Islet of Langerhans (tissue), 1 donor: Measurements from ENCODE around the gene INPP1.
"Not testable (repeated sequence)": the region's sequence is repeated elsewhere in the genome, so short reads cannot be mapped to it uniquely, and the experiment has no call there.

Source experiments
- FAIRE-seq: peaks from one replicate; lab custom pipeline; 2011; peaks lifted over from hg19 to GRCh38; lab: Jason Lieb, UNC

Gene INPP1

DNA sequence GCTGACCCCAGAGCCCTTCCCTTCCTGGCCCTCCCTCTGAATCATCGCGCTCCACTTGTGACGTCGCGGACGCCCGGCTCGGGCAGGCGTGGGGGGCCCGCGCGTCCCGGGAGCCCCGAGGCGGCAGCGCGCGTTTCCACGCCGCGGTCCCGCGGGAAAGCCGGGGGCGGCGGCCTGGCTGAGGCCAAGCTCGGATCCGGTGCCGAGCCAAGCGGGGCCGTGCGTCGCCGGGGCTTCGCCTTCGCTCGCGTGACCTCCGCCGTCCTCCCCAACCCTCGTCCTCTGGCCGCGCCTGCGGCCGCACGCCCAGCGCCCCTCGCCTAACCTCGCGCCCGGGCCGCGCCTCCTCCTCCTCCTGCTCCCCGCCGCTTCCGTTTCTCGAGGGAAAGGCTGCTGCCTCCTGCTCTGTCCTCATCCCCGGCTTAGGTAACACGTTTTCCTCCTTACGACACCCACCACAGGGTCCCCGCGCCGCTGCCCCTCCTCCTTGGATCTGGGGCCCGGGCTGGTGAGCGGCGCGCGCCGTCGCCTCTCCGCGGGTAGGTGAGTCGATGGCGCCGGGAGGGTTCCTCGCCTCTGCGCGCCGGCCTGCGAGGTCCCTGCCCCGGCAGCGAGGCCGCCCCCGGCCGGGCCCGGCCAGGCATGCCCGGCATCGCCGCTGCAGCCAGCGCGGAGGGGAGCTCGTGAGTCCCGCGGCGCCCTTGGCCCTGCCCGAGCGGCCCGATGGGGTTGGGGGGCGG lies at the start of gene INPP1:
Gene INPP1 (plus strand): TSS at position 54 of the 740 bp plus-strand sequence. CDS start 16,514 bp downstream, outside the sequence.
- FAIRE-seq, result no peak

GRCh38 chr2:190297880-190298279 lies 45.5 kb upstream of the INPP1 start:
- not testable (repeated sequence) for FAIRE-seq

- FAIRE-seq, result no peak
These were observed 42.4 kb upstream of the INPP1 start for GRCh38 chr2:190301032-190301431.

DNA sequence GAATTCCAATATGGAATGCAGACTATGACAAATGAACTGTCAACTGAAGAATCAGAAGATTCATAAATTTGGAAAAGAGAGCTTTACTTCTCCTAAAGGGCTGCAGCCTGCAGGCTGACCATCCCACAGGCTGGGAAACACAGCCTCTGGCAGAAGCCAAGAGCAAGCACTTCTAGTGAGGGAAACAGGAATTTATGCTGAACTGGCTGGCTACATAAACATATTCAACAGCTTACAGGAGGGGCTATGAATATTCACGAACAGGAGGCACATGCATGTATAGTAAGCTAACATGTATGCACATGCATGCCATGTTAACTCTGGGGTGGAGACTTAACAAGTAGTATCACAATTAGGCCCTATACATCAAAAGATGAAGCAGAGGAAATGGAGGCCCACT lies 41.3 kb upstream of the INPP1 start:
- no peak for FAIRE-seq

DNA sequence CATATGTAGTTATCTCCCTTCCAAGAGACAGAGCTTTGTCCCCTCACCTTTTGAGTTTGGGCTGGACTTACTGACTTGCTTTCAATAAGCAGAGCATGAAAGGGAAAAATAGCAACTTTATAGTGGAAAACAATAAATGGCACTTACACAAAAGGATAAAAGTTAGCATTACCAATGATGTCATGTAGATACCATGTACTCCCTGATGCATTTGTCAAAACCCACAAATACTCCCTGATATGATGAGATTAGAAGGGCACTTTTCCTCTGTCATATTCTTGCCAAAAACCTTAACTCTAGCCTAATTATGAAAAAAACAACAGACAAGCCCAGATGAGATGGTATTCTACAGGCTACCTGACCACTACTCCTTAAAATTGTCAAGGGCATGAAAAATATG lies 39.7 kb upstream of the INPP1 start:
- FAIRE-seq, result no peak

GRCh38 chr2:190304404-190304803 lies 39.0 kb upstream of the INPP1 start:
- no peak for FAIRE-seq

- FAIRE-seq, result no peak
These were observed 35.4 kb upstream of the INPP1 start for GRCh38 chr2:190308031-190308430.

DNA sequence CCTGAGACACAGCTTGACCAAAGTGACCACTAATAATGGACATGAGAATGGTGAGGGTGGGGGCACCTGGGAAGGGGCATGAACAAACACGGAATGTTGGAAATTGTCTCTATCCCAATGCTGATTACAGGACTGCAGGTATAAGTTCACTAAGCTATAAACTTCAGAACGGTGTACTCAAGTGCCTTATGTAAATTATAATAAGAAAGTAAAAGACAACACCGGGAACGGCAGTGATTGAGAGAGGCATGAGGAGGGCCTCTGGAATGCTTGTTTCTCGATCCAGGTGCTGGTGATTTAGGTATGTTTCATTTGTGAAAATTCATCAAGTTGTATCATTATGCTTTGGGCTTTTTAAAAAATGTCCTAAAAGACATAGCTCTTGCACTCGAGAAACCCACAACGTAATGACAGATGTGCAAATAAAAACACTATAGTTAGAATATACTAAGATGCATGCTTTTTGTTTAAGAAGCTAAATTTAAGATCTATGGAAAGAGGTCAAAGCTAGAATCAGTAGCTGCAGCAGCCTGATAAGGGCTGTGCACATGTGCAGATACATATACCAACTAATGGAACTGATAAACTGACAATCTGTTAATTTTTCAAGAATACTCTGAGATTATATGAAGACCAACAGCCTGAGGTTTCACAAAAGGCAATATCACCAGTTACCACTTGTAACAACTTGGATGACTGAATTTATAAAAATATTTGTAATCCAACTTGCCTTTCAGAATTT lies 31.3 kb upstream of the INPP1 start:
- FAIRE-seq, result no peak

DNA sequence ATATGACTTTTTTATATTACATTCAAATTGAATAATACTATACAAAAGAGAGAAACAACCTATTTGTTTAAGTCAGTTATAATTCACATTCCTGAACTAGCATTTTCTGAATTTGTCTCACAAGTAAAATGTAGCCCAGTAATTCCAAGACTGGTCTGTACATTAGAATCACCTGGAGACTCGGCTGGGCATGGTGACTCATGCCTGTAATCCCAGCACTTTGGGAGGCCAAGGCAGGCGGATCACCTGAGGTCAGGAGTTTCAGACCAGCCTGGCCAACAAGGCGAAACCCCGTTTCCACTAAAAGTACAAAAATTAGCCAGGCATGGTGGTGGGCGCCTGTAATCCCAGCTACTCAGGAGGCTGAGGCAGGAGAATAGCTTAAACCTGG lies 30.8 kb upstream of the INPP1 start:
- not testable (repeated sequence) for FAIRE-seq

- FAIRE-seq, result no peak
These were observed 29.5 kb upstream of the INPP1 start for GRCh38 chr2:190313880-190314279.

DNA sequence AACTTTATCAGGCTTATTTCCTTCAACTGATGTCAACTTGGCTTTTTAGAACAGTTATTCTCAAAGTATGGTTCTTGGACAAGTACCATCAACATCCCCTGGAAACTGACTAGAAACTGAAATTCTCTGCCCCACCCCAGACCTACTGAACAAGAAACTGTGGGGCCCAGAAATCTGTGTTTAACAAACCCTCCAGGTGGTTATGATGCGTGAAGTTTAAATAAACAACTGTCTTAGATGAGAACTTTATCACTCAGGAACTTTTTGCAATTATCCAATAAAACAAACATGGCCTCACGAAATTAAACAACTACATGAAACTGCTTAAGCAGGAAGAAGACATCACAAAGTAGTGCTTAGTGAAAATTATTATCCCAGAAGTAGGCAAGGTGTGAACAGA lies 28.1 kb upstream of the INPP1 start:
- no peak for FAIRE-seq

GRCh38 chr2:190318514-190318913 lies 24.9 kb upstream of the INPP1 start:
- FAIRE-seq, result no peak

- no peak for FAIRE-seq
These were observed 24.3 kb upstream of the INPP1 start for GRCh38 chr2:190318931-190319554.

GRCh38 chr2:190319555-190320498 lies 23.6 kb upstream of the INPP1 start, which contains the start of gene HIBCH:
Gene HIBCH, minus strand, starts transcription at chr2:190319826. Its CDS starts 76 bp downstream, at chr2:190319750.
- peak; percentile 92 for FAIRE-seq

DNA sequence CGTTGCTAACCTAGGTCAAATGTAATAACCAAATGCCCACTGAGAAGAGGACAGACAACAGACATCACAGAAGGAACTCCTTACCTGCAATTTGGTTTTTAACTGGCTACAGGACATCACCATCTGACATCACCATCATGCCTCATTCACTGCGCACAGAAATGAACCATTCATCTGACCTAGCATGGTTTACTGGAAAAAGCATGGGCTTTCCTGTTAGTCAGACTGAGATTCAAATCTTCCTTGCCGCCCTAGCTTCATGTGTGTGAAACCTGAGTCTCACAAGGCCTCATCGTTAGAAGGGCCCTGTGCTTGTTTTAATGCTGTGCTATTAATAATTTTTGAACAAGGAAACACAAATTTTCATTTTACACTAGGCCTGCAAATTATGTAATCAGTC lies 22.7 kb upstream of the INPP1 start:
- no peak for FAIRE-seq

DNA sequence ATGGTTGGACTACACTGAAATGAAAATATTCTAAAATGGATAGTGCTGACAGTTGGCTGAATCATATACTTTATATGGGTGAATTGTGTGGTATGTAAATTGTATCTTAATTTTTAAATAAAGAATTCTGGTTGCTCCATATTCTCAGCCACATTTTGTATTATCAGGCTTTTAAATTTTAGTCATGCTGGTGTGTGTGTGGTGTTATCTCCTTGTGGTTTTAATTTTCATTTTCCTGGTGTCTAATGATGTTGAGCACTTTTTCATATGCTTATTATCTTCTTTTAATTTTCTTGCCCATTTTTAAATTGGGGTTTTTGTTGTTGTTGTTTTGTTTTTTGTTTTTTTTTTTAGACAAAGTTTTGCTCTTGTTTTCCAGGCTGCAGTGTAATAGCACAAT lies 20.0 kb upstream of the INPP1 start:
- FAIRE-seq, result no peak

DNA sequence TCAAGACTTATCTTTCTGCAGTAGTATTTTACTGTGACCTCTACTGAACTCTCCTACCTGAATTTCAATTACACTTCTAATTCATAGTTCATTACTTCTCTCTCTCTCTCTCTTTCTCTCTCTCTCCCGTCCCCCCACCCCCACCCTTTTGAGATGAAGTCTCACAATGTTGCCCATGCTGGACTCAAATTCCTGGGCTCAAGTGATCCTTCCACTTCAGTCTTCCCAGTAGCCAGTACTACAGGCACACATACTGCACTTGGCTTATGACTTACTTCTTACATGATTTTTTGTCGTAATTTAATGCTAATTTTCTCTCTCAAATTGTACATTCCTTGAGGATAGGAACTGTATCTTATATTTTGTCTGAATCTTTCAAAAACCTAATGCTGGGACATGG lies 17.8 kb upstream of the INPP1 start:
- no peak for FAIRE-seq

DNA sequence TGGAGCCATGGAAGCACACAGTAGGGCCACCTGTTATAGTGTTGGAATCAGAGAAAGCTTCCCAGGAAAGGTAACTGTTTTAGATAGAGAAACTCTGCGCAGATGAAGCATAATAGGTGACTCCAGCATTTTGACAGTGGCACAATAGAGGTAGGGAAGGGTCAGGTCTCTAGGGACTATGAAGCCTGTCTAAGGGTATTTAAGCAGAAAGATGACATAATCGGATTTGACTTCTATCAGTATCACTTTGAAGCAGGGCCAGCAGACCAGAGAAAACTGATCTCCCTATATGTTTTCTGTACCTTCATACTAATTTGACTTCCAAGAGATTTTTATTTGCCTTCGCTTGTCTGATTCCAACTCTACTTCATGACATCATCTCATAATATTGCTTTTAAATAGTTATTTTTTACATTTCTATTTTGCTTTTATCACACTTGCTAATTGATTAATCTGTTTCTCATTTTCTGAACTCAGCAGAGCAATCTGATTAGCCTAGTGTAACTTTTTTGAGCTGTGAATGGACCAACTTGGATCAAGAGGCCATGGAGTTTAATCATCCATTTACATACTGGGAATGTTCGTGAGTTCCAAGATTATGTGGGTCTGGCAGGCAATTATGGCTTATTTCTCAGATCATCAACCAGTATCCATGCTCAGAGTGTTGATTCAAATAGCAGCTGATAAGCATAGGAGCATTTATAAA lies 15.4 kb upstream of the INPP1 start:
- FAIRE-seq, result no peak

DNA sequence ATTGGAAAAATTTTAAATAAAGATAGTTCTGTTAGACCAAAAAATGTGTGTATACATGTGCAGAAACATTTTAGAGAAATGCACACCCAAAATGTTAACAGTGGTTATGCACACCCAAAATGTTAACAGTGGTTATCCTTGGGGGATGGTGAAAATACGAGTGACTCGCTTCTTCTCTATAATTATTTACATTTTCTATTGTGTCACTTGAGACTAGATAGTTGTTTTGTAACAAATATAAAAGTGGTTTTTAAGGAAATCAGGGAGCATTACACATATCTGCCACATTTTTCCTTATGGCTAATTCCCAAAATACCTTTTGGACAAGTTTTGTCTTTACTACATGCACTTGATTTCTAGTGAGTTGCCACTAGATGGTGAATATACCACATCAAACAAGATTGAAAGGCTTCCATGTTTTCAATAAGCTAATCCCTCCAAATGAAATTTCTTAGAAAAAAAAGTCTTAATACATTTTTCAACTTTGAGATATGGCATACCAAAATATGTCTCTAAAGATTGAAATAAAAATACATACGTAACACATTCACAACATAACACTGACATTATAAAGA lies 14.7 kb upstream of the INPP1 start:
- peak; percentile 79 for FAIRE-seq

- no peak for FAIRE-seq
These were observed 10.0 kb upstream of the INPP1 start for GRCh38 chr2:190333395-190333794.

GRCh38 chr2:190333928-190334327 lies 9.5 kb upstream of the INPP1 start:
- FAIRE-seq, result peak; percentile 62
